Lower leg skin (tissue), 3 donors: Measurements from ENCODE around the gene FOXL2.

ENCODE experiments used
- CTCF ChIP-seq, 3 donors: fragments of 450-650 bp; IDR thresholded peaks; one replicate each; pipeline ENCODE4 v1.5.1; 2016; ENCODE audit warnings: antibody characterized with exemption in 3 of 3, mild to moderate bottlenecking in 3 of 3, moderate library complexity in 2 of 3
- POLR2A ChIP-seq, 2 donors: fragments of 450-650 bp; IDR thresholded peaks; one replicate each; pipeline ENCODE4 v1.6.1; 2016 to 2017; ENCODE audit warnings: antibody characterized with exemption in 2 of 2, mild to moderate bottlenecking in 1 of 2, moderate library complexity in 1 of 2

GRCh38 chr3:138971766-138972320, 24.9 kb upstream of the FOXL2 start:
- no peak for TF ChIP-seq CTCF (IDR thresholded peaks at IDR 0.05)
- no peak for TF ChIP-seq POLR2A (IDR thresholded peaks at IDR 0.05)
